Upper lobe of right lung (tissue), 1 donor: ENCODE data around the gene ZNF460. TPM values are rescaled to one million over a fixed set of nuclear protein-coding genes. Genes with fewer than 3 reads are reported as not detected.

Experiments used
- ATAC-seq: fragments of 200-7000 bp; cut with Tn5 transposase; one replicate; pipeline ENCODE4 v1.9.1; 2020; ENCODE audit warnings: mild to moderate bottlenecking, moderate library complexity
- DNase-seq: peaks from one replicate; pipeline ENCODE4 v3.0.0-alpha.2; 2020
- H3K27ac ChIP-seq: fragments of 200-600 bp; one replicate; pipeline ENCODE4 v1.8.0; 2022
- H3K27me3 ChIP-seq: fragments of 200-600 bp; one replicate; pipeline ENCODE4 v1.8.0; 2022; ENCODE audit warnings: mild to moderate bottlenecking
- H3K36me3 ChIP-seq: fragments of 200-600 bp; one replicate; pipeline ENCODE4 v1.8.0; 2022
- H3K4me1 ChIP-seq: fragments of 200-600 bp; one replicate; pipeline ENCODE4 v1.8.0; 2022
- H3K4me3 ChIP-seq: fragments of 200-600 bp; one replicate; pipeline ENCODE4 v1.8.0; 2022; ENCODE audit warnings: mild to moderate bottlenecking
- H3K9me3 ChIP-seq: fragments of 200-600 bp; one replicate; pipeline ENCODE4 v1.8.0; 2022
- intact Hi-C: fragments of 100-400 bp; cut with DNase I; formaldehyde crosslinking; loops from one replicate; pipeline ENCODE4 v1.11.0; 2022
- total RNA-seq: library from RNA; stranded (reverse); fragmentation: NEBNext Ultra II Directional; extraction: Animal tissue kit (Norgen Biotek cat#: 25700); gene quantifications from one replicate; pipeline ENCODE4 v1.2.1, GENCODE V29; 2021
- TF ChIP-seq, protein P1 (sequence below): fragments of 200-600 bp; IDR thresholded peaks from one replicate; pipeline ENCODE4 v1.8.0; 2022; ENCODE audit warnings: antibody characterized with exemption
- donor health status: DM: no; HTN: yes; CAD: no; lungs with severe emphysema.

Gene ZNF460
- total RNA-seq, 1 donor from 2014 or later, result 54.5 TPM

DNA sequence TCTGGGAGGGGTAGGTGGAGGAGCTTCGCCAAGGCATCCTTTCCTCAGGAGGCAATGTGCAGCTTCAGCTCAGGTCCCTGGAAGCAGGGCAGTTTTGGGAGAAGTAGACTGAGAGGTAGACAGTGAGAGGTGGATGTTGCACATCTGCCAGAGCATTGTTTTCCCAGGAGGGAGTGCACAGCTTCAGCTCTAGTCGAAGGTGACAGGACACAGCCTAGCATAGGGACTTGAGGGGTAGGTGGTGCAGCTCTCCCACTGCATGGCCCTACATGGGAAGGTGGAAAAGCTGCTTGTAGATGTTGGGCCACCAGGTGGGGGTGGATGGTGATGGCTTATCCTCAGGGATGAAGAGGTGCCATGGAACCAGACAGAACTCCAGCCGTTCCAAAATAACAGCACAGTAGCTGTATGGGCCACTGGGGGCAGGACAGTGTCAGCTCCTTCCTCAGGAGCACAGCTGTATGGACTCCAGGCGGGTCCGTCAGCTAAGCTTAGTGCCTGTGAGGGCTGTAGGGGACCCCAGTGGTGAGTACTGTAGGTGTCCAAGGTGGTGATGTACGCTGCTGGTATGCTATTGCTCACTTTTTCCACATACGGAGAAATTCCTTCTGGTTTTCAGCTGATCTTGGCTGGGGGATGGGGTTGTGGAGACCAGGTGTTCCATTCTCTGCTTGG lies 22.6 kb downstream of the ZNF460 start:
- peaks cover 6% of the 10 kb centered on the region for H3K4me1 ChIP-seq
- DNase-seq (no peak), ATAC-seq (no peak)
- intact Hi-C loops, result no loop called here
- H3K27me3 ChIP-seq, result no peaks in the 10 kb centered on the region
- no peak overlapping the region for H3K27ac ChIP-seq
- TF ChIP-seq, protein P1, sequence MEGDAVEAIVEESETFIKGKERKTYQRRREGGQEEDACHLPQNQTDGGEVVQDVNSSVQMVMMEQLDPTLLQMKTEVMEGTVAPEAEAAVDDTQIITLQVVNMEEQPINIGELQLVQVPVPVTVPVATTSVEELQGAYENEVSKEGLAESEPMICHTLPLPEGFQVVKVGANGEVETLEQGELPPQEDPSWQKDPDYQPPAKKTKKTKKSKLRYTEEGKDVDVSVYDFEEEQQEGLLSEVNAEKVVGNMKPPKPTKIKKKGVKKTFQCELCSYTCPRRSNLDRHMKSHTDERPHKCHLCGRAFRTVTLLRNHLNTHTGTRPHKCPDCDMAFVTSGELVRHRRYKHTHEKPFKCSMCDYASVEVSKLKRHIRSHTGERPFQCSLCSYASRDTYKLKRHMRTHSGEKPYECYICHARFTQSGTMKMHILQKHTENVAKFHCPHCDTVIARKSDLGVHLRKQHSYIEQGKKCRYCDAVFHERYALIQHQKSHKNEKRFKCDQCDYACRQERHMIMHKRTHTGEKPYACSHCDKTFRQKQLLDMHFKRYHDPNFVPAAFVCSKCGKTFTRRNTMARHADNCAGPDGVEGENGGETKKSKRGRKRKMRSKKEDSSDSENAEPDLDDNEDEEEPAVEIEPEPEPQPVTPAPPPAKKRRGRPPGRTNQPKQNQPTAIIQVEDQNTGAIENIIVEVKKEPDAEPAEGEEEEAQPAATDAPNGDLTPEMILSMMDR, result no peak
- H3K4me3 ChIP-seq, result no peak overlapping the region
- peaks cover 42% of the 10 kb centered on the region for H3K36me3 ChIP-seq
- no peaks in the 10 kb centered on the region for H3K9me3 ChIP-seq

DNA sequence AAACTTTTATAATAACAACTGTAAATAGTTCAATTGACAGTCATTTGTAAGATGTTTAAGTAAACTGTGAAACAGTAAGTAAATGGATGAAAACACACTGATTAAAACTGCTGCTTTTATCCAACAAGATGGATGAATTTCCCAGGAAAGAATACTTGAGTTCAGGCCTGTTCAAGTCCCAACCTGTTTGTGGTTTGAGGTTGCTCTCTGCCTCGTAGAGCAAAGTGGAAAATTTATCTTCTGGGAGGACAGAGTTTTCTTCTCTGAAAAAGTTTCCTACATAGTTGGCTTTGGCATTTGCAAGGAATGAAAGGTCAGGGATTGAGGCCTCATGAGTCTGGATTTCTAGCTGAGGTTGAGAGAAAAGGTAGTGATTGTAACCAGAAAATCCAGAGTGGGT lies 24.8 kb downstream of the ZNF460 start:
- H3K36me3 ChIP-seq, result peaks cover 30% of the 10 kb centered on the region
- no peak overlapping the region for H3K4me3 ChIP-seq
- no peaks in the 10 kb centered on the region for H3K9me3 ChIP-seq
- ATAC-seq (no peak), DNase-seq (no peak)
- H3K4me1 ChIP-seq, result peaks cover 6% of the 10 kb centered on the region
- H3K27ac ChIP-seq, result no peak overlapping the region
- H3K27me3 ChIP-seq, result no peaks in the 10 kb centered on the region
- TF ChIP-seq, protein P1, result no peak
- intact Hi-C loops, result no loop called here

DNA sequence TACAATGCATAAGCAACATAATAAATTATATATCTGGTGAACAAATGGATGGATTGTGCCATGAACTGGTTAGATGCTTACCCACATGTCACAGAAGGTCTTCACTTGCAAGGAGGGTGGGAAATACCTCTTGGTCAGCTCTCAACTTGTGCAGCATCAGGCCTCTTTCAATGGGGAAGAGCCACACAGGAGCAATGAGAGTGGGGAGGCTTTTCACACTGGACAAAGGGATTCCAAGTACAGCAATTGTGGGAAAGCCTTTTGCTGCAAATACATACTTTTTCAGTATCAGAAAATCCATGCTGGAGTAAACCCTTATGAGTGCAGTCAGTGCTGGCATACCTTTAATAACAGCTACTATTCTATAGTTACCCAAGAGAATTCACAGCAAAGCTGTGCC lies 28.2 kb downstream of the ZNF460 start:
- H3K27ac ChIP-seq, result no peak overlapping the region
- TF ChIP-seq, protein P1, result no peak
- ATAC-seq, result no peak
- H3K27me3 ChIP-seq, result no peaks in the 10 kb centered on the region
- no peak overlapping the region for H3K4me3 ChIP-seq
- intact Hi-C loops, result no loop called here
- H3K36me3 ChIP-seq, result peaks cover 10% of the 10 kb centered on the region
- no peaks in the 10 kb centered on the region for H3K9me3 ChIP-seq
- H3K4me1 ChIP-seq, result no peaks in the 10 kb centered on the region
- DNase-seq, result no peak

DNA sequence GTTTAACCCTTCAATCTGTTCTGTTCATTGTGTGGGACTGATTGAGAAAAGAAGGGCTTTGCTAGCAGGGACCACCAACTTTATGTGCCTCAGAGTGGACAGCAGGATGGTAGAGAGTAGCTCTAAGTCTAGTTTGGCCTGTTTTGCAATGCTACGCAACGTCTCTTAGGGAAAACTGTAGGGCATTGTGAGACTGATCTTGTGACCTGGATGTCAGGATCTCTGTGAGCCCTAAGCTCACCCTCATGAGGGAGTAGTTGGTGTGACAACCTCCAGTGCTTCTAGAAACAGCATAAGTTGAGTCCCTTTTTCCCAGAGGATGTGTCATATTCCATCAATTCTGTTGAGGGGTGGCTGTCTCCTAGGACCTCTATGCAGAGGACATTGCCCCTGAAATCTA lies 30.5 kb downstream of the ZNF460 start:
- Histone ChIP-seq H3K36me3 (no peaks in the 10 kb centered on the region), H3K4me1 (no peaks in the 10 kb centered on the region), H3K4me3 (no peak overlapping the region), H3K9me3 (no peaks in the 10 kb centered on the region), H3K27ac (no peak overlapping the region), H3K27me3 (no peaks in the 10 kb centered on the region)
- DNase-seq (no peak), ATAC-seq (no peak)
- intact Hi-C loops, result no loop called here
- TF ChIP-seq, protein P1, result no peak

DNA sequence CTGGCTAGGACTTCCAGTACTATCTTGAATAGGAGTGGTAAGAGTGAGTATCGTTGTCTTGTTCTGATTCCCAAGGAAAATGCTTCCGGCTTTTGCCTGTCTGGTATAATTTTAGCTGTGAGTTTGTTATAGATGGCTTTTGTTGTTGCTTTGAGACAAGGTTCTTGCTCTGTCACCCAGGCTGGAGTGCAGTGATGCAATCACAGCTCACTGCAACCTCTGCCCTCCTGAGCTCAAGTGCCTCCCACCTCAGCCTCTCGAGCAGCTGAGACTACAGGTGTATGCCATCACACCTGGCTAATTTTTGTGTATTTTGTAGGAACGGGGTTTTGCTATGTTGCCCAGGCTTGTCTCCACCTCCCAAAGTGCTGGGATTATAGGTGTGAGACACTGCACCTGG lies 33.9 kb downstream of the ZNF460 start:
- ATAC-seq, result no peak
- Histone ChIP-seq H3K36me3 (no peaks in the 10 kb centered on the region), H3K4me3 (no peak overlapping the region), H3K27ac (no peak overlapping the region), H3K27me3 (peaks cover 7% of the 10 kb centered on the region), H3K4me1 (no peaks in the 10 kb centered on the region), H3K9me3 (no peaks in the 10 kb centered on the region)
- no peak for DNase-seq
- intact Hi-C loops, result no loop called here
- TF ChIP-seq, protein P1, result no peak

DNA sequence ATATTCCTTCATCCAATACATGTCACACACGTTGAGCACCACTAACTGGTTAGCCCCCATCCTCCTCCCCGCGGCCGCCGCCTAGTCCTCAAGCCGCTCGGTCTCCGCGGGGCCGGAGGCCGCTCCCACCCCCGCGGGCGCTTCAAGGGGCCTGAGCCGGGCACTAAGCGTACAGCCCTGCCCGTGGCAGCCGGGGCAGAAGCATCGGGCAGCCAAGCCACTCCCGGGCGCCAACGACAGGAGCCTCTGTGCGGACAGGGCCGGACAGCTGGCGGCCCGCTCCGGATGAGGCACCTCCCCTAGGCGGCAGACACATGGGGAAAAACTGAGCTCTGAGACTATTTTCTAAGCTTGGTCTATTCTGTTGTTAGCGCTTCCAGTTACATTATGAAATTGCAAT lies 37.2 kb downstream of the ZNF460 start:
- Histone ChIP-seq H3K27me3 (peaks cover 7% of the 10 kb centered on the region), H3K27ac (no peak overlapping the region), H3K4me3 (no peak overlapping the region), H3K4me1 (peaks cover 8% of the 10 kb centered on the region), H3K9me3 (no peaks in the 10 kb centered on the region), H3K36me3 (no peaks in the 10 kb centered on the region)
- DNase-seq (no peak), ATAC-seq (no peak)
- intact Hi-C loops, result no loop called here
- TF ChIP-seq, protein P1, result no peak
